ENCODE measurements around the gene ARFRP1.

GRCh38 chr20:63664143-63664851 is 43.5 kb downstream of the ARFRP1 start:
- TF ChIP-seq EZH2phosphoT487 (conservative IDR thresholded peaks at IDR 0.05; ENCODE audit: low read length): no peak
- TF ChIP-seq, protein P1, sequence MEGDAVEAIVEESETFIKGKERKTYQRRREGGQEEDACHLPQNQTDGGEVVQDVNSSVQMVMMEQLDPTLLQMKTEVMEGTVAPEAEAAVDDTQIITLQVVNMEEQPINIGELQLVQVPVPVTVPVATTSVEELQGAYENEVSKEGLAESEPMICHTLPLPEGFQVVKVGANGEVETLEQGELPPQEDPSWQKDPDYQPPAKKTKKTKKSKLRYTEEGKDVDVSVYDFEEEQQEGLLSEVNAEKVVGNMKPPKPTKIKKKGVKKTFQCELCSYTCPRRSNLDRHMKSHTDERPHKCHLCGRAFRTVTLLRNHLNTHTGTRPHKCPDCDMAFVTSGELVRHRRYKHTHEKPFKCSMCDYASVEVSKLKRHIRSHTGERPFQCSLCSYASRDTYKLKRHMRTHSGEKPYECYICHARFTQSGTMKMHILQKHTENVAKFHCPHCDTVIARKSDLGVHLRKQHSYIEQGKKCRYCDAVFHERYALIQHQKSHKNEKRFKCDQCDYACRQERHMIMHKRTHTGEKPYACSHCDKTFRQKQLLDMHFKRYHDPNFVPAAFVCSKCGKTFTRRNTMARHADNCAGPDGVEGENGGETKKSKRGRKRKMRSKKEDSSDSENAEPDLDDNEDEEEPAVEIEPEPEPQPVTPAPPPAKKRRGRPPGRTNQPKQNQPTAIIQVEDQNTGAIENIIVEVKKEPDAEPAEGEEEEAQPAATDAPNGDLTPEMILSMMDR (IDR thresholded peaks at IDR 0.05; ENCODE audit: insufficient read depth, low read length, poor library complexity, severe bottlenecking): no peak
